HT-29 (cell line): Measurements from ENCODE around the gene VBP1. TPM values are rescaled to one million over a fixed set of nuclear protein-coding genes. Genes with fewer than 3 reads are reported as not detected.
"Not testable (repeated sequence)": the region's sequence is repeated elsewhere in the genome, so short reads cannot be mapped to it uniquely, and the experiment has no call there.

Experiments used
- DNase-seq: peaks from one replicate; pipeline ENCODE4 v3.0.0-alpha.2; 2015; ENCODE audit warnings: low spot score
- total RNA-seq: library from RNA; depleted of rRNA; stranded (reverse); fragments of >200 nt; shearing (Covaris generic); gene quantifications from 2 replicates; pipeline ENCODE4 v1.2.3, GENCODE V29; 2014; rRNA removed

Gene VBP1, protein sequence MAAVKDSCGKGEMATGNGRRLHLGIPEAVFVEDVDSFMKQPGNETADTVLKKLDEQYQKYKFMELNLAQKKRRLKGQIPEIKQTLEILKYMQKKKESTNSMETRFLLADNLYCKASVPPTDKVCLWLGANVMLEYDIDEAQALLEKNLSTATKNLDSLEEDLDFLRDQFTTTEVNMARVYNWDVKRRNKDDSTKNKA
- total RNA-seq = 45.3 and 48.4 TPM in 2 replicates

DNA sequence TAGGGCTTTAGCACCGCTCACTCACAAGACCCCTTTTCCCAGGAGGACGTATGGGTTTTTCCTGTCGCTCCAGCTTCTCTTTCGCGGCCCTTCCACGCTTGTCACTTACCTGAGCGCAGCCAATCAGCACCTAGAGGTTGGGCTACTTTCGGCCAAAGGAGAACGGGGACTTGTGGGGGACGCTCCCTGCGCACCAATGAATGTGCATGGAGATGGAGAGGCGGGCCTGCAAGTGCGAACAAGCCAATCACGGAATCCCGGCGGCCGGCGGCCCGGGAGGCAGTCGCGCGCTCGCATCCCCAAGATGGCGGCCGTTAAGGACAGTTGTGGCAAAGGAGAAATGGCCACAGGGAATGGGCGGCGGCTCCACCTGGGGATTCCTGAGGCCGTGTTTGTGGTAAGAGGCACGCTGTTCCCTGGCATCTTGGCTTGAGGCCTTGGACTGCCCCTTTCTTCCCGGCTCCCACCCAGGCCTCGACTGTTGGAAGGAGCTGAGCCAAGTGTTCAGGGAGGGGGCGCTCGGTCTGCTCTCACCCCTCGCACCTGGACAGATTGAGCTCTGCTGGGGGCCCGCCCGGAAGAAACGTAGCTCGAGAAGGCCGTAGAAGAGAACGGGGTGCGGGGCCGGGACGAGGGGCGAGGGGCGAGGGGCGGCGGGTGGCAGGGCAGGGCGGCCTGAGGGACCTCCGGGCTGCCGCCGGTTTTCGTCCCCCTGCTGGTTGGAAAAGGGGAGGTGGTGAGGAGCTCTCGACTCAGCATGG lies at the start of gene VBP1:
TSS of gene VBP1 (plus strand) at position 282 of the 761 bp plus-strand sequence. CDS start at position 305, 23 bp downstream.
- peak; percentile 93 for DNase-seq

DNA sequence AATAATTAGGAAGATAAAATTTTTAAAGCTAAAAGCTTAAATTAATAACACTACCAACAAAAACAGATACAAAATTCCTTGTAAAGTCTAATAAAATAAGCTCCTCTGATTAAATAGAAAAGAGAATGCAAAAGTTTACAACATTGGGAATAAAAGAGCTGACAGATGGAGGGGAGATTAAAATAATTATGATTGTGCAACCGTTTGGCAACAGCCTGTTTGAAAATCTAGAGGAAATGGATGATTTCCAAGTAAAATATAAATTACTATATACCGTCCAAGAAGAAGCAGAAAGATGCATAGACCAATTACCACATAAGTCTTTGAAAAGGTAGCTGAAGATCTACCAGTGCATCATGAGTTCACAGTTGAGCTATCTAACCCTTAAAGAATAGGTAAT lies 46.4 kb upstream of the VBP1 start:
- DNase-seq = no peak

DNA sequence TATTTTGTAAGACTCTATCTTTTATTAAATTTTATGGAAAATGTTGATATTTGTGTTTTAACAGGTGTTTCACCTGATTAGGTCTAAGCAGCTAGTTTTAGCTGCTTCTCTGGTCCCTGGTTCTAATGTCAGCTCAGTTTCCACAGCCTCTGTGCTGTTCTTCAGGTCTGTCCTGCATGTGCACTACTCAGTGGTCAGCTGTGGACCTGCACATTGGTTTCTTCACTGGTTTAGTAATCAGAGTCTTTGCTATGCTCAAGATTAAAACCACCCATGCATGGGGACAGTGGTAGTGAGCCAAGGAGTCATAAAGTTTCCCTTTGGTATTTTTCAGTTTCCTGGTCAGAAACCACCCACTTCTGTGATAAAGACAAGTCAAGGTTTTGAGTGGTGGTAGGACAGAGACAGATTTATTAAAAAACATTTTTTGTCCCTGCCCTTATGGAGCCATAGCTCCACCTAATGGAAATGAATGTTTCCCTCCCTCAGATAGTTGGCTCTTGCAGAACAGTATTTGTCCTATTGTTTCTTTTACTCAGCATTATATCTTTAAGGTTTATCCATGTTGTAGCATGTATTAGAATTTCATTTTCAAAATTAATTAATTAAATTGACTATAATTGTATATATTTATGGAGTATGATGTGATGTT lies 36.8 kb upstream of the VBP1 start:
- DNase-seq = peak; percentile 16

DNA sequence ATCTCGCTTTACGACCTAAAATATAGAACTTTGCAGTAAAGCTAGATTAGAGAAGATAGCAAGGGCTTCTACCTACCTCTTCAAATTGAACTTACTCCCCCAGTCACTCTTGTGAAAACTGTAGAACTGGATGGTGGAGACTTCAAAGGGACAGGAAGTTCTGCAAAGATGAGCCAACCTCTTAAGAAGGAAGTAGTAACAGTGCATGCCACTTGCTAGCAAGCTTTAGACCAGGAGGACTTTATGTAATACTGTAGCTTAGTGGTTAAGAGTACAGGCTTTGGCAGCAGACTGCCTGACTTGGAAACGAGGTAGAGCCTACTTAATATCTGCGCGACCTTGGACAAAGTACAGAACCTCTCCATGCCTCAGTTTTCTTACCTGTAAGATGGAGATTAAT lies 27.5 kb upstream of the VBP1 start:
- no peak for DNase-seq

DNA sequence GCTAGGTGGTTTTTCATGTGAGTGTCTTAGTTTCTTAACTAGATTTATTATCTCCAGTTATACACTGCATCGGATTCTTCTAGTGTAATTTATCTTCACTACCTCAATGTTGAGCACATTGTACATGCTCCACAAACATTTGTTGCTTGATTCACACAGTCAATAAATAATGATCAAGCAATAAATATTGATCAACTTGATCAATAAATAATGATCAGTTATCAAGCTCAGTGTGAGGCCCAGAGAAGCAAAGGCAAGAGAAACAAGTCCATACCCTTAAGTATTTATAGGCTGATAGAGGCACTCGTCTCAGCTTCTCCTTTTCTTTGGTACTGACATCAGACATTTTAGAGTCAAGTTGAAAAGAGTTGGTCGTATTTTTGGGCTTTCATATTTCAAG lies 5.1 kb upstream of the VBP1 start:
- no peak for DNase-seq

DNA sequence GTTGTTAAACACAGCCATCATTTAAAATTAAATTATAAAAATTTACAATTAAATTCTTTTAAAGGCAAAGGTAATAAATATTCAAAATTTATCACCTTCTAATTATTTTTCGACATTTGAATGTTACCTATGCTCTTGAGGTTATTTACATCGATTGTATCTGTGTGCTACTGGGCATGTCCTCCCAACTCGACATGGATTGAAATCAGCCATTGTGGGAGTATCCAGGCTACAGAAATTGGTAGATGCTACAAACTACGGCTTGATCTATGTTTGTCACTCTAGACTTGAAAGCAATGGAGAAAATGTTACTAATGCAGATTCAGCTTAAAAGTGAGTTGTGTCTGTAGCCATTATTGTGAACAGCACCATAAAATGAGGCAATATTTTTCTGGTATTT lies 2.5 kb upstream of the VBP1 start:
- no peak for DNase-seq

DNA sequence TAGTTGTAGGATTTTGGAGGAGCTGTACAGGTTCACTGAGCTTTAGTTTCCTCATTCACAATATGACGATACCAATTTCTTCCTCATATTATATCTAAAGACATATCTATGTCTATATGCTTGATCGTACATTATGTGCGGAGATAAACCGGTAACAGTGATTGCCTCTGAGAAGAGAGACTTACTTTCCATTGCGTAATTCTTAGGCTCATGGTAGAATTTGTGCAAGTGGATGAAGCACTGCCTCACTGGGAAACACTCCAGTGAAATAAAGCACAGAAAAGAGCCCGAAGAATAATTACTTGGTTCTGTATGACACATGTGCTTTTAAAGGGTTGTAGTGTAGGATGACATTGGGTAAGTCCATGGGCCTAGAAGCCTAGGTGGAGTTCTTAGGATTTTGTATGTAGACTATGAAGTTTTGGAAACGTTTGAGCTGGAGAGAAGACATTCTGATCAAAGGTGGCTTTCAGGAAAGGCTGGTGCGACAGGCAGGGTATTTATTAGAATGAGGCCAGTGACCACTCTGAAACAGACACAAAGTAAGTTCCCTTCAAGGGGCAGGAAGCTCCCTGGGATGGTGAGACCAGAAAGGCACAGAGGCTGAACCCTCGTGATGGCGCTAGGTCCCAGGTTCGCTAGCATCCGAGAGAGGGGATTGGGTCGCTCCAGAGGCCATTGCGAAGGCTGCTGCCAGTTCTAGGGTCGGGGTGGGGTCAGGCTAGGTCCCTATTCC lies 649 bp upstream of the VBP1 start:
- no peak for DNase-seq

DNA sequence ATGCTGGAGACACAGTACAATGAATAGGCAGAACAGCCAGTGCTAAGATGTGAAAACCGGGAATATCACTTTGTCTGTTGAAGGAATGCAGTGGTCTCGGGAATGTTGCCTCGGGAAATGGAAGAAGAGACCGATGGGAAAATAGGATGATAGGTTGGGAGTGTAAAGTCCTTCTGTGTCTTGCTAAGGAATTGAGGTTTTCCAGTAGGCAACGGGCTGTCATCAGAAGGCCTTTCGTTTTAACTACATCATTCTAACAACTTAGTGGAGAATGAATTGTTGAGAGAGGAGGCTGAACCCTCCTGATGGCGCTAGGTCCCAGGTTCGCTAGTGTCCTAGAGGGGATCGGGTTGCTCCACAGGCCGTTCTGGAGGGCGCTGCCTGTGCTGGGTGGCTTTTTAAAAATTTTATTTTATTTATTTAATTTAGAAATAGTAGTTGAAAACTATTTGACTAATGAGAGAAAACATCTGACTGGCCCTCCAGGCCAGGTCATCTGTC lies 730 bp downstream of the VBP1 start:
- DNase-seq = peak; percentile 76

DNA sequence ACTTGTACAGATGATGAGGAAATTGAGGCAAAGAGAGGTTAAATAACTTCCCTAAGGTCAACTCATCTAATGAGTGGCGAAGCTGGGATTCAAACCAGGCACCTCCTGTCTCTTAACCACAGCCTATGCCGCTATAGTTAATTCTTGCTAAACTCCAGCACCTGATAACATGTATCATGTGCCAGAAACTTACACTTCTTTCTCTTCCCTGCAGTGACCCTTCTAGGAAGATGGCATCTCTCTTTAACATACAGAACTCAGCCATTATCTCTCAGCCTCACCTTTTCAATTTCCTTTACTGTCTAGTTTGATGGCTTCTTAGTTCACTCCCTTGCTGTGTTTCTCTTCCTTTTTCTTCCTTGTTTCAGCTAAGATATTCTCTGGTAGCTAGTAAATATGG lies 2.5 kb downstream of the VBP1 start:
- DNase-seq = no peak

DNA sequence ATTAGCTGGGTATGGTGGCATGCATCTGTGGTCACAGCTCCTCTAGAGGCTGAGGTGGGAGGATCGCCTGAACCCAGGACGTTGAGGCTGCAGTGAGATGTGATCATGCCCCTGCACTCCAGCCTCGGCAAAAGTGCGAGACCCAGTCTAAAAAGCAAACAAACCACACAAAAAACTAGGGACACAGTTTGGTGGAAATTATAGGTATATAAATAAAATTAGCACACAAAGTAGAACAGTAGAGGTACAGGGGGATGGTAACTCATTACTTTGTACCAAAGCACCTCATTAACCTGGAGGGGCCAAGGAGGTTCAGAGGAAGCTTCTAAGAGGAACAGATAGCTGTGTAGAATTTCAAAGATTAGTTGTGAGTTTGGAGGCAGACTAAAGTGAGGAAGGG lies 5.1 kb downstream of the VBP1 start:
- DNase-seq = no peak

DNA sequence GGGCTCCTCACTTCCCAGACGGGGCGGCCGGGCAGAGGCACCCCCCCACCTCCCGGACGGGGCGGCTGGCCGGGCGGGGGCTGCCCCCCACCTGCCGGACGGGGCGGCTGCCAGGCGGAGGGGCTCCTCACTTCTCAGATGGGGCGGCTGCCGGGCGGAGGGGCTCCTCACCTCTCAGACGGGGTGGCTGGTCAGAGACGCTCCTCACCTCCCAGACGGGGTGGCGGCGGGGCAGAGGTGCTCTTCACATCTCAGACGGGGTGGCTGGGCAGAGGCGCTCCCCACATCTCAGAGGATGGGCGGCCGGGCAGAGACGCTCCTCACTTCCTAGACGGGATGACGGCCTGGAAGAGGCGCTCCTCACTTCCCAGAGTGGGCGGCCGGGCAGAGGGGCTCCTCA lies 7.5 kb downstream of the VBP1 start:
- not testable (repeated sequence) for DNase-seq

DNA sequence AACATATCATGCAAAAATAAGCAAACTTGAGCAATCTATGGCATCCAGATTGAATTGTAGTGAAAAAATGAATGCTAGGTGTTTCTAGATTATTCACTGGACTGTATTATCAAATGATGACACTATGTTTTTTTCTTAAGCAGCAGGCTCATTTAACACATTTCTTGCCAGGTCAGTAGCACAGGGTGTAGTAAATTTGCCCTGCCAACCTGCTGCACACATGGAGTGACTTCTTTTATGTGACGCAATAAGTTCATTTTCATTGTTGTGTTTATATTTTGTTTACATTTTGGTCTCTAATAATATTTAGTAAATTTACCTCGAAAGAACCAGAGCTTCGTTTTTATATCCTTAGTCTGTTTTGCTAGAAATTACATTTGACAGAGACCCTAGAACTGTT lies 9.5 kb downstream of the VBP1 start:
- DNase-seq = no peak

DNA sequence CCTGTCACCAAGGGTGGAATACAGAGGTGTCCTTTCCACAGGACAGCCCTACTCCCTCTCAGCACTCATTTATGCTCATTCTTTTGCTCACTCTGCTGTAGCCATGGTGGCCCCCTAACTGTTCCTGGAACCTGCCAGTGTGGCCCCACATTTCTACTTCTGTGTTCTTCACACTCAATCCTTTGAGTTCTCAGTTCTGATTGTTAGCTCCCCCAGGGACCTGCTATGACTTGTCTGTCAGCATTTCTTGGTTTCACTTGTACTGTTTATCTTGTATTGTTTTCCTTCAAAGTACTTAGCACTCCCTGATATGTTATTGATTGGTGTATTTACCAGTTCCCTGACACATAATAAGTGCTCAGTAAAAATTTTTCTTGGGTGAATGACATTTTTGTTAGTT lies 14.9 kb downstream of the VBP1 start:
- DNase-seq = no peak

DNA sequence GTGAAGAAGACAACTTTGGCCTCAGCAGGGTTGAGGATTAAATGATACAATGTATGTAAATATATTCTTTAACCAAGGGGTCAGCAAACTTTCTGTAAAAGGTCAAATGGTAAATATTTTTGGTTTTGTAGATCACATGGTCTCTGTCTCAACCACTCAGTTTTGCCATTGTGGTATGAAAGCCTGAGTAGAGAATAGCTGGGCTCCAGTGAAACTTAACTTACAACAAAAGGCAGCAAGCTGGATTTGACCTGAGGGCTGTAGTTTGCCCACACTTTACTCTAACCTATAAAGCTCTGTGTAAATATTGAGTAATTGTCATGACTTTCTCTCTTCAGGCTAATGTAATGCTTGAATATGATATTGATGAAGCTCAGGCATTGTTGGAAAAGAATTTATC lies 19.6 kb downstream of the VBP1 start:
- DNase-seq = no peak

DNA sequence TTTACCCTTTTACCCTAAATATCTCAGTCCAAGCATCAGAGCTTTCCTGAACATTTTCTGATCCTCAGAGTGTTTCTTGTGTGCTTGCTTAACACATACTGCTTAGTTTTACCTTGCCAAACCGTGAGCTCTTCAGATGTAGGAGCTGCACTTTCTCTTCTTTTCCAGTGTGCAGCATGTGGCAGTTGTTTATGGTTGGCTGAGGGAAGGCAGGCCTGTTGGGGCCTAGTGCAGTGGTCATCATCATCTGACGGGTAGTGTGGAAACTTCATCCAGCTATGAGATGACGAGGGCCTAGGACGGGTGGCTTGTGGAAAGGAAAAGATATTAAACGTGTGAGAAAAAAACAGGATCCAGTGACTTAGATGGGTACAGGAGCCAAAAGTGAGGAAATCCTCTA lies 21.5 kb downstream of the VBP1 start:
- no peak for DNase-seq

DNA sequence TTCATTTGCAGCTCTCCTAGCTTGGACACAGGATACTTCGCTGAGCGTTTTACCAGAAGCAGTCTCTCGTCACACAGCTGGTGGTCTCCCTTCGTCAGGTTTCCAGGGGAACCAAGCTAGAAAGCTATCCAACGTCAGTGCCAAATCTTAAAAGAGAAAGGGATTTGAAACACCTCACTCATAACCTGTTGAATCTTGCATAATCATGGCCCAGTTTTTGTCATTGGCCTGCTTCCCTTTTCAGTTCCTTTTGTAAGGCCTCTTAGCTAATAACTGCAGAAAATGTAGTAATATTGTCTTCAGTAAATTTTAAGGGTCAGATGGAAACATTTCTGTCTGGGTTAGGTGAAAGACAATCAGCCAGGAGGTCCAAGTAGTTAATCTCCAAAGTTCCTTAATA lies 26.0 kb downstream of the VBP1 start:
- no peak for DNase-seq

DNA sequence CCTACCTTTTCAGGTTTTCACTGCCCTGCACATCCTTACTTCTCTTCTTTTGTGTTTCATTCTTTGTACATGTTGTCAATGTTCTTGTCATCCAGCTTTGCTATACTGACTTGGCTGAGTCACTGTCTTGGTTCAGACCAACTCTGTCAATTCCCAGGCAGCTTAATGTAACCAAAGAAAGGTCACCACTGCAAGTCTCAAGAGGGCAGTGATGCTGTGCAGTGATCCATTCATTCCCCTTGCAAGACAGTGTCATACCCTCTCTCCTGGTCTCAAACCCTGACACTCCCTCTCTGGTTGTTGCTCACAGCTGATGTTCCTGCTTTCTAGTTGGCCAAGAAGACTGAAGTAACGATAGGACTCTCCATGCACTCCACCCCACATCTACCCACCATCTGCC lies 30.5 kb downstream of the VBP1 start:
- no peak for DNase-seq

DNA sequence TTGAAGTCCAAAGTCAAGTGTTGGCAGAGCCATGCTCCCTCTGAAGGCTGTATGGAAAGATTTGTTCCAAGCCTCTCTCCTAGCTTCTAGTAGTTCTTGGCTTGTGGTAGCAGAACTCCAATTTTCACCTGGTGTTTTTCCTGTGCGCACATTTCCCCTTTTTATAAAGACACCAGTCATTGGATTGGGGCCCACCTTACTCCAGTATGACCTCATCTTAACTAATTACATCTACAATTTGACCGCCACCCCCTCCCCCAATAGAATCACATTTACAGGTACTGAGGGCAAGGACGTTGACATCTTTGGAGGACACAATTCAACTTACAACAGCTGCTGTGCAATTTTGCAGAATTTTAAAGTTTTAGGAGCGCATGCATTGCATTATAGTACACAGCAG lies 31.2 kb downstream of the VBP1 start:
- no peak for DNase-seq

DNA sequence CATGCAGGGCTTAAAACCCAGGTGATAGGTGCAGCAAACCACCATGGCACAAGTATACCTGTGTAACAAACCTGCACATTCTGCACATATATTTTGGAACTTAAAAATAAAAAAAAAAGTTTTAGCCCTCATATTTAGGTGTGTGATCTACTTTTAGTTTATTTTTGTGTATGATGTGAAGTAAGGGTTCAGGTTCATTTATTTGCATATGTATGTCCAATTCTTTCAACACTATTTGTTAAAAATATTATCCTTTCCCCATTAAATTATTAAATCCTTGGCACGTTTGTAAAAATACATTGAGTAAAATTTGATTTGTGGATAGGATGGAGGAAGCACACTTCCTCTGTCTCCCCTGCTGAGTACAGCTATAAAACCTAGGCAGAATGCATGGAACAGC lies 35.1 kb downstream of the VBP1 start:
- no peak for DNase-seq

DNA sequence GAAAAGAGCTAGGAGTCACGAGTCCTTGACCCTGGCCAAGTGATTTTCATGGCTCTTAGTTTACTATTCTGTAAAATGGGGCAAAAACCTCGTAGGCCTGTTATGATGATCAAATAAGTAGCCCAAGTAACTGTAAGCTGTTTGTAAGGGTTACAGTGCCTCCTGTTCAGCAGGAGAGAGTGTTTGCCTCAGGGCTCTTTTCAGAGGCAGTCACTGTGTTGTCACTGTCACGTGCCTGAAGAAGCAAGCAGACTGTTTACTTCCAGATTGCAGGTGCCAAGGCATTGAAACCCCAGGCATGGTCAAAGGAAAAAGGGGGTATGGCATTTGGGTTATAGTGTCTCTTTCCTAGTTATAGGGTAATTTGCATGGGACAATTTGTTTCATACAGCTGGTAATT lies 43.5 kb downstream of the VBP1 start:
- DNase-seq = no peak

DNA sequence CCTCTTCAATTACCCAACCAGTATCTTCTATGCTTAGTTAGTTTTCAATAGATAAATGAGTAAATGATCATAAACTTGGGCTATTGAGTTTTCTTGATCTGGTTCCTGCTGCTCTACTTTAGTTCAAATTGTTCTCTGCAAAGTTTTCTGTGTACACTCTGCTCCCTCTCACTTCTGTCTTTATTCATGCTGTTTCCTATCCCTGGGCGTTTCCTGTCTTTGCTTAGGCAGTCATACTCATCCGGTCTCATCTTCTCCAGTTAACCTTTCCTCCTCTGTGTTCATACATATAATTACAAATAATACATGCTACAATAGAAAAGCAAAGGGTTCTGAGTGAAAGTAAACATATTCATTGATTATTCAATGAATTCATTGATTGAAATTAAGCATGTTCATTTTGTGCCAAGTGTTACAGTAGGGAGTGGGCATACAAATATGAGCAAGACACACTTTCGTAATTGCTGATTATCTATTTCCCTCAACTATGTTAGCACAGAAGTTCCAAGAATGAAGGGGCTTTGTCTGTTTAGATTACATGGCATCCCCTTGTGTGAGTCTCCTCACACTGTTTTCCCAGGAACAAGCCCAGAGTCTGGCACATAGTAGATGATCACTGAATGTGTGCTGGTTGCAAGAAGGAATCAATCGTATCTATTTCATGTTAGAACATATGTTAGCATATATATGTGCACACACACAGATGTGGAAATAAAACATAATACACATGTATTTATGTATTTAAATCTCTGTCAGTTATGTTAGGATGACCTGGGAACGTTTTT lies 46.9 kb downstream of the VBP1 start:
- no peak for DNase-seq
